GM20000 (cell line): ENCODE results near the gene UCMA.

Experiments
- DNase-seq: peaks from one replicate; pipeline ENCODE4 v3.0.0; 2012; ENCODE audit warnings: low spot score
- CTCF ChIP-seq: IDR thresholded peaks from 2 replicates; pipeline ENCODE4 v1.5.1; 2012; ENCODE audit warnings: mild to moderate bottlenecking, control low read depth; ENCODE audit errors: extremely low read depth, missing control alignments

UCMA gene

GRCh38 chr10:13227031-13227430 lies 7.1 kb downstream of the UCMA start:
- no peak for DNase-seq
- no peak for TF ChIP-seq CTCF

- no peak for DNase-seq
- TF ChIP-seq CTCF: no peak
Measured at GRCh38 chr10:13225601-13226000, 8.6 kb downstream of the UCMA start.

- TF ChIP-seq CTCF: no peak
Measured at GRCh38 chr10:13224210-13224995, 9.8 kb downstream of the UCMA start.

GRCh38 chr10:13223241-13223640 lies 10.9 kb downstream of the UCMA start:
- DNase-seq: no peak
- TF ChIP-seq CTCF: no peak

More at GRCh38 chr10:13224210-13224995, 9.8 kb downstream of the UCMA start:
- no peak for DNase-seq

GRCh38 chr10:13222566-13222965 lies 11.6 kb downstream of the UCMA start:
- DNase-seq: no peak
- no peak for TF ChIP-seq CTCF

- no peak for TF ChIP-seq CTCF
- DNase-seq: no peak
Measured at GRCh38 chr10:13222151-13222550, 12.0 kb downstream of the UCMA start.

GRCh38 chr10:13221572-13221971 lies 12.6 kb downstream of the UCMA start:
- TF ChIP-seq CTCF: no peak

More at GRCh38 chr10:13221572-13221971, 12.6 kb downstream of the UCMA start:
- DNase-seq: no peak
